ENCODE results near the gene ZC2HC1C.
A peak's percentile ranks its signal among the peaks of the same experiment; 100 is the strongest.

The ZC2HC1C gene

DNA sequence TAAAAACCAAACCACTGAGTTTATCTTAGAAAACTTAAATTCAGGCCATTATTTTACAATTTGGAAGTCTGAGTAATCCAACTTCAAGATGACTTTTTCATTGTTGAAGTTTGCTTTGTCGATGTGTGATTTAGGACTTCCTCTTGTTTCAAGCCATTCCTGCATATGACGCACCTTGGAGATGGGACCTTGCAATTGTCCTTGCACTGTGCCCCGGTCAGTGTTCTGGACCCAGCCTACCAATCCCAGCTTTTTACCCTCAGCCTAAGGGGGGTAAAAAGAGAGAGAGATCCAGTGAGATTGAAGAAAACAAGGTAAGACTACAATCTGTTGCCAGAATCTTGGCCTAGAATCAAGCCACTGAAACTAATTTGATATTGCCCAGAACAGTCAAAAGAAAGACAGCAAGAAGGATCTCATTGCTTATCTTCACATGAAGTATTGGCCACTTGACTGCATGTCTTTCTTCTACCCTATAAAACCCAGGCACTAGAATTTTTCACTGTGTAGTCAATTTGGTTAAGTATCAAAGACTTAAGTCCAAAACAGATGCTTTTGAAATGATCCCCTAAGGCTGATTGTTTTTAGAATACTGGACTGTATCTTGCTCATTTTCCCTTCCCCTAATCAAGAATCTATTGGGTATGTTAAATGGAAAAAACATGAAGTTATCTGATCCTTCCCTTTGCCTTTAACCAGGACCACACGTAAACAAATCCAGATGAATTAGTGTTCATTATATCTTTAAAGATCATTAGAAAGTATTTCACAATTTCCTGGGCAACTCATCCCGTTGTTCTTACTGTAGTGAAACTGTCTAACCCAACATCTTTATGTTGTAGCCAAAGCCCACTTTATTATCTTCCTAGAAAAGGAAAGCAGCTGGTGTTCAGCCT, 15.8 kb upstream of the ZC2HC1C start:
- TF ChIP-seq, protein P1, sequence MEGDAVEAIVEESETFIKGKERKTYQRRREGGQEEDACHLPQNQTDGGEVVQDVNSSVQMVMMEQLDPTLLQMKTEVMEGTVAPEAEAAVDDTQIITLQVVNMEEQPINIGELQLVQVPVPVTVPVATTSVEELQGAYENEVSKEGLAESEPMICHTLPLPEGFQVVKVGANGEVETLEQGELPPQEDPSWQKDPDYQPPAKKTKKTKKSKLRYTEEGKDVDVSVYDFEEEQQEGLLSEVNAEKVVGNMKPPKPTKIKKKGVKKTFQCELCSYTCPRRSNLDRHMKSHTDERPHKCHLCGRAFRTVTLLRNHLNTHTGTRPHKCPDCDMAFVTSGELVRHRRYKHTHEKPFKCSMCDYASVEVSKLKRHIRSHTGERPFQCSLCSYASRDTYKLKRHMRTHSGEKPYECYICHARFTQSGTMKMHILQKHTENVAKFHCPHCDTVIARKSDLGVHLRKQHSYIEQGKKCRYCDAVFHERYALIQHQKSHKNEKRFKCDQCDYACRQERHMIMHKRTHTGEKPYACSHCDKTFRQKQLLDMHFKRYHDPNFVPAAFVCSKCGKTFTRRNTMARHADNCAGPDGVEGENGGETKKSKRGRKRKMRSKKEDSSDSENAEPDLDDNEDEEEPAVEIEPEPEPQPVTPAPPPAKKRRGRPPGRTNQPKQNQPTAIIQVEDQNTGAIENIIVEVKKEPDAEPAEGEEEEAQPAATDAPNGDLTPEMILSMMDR (IDR thresholded peaks at IDR 0.05) = no peak
- no peak for TF ChIP-seq ZFX (IDR thresholded peaks at IDR 0.05; ENCODE audit: borderline replicate concordance)
- no peak overlapping the region for H3K27ac ChIP-seq

DNA sequence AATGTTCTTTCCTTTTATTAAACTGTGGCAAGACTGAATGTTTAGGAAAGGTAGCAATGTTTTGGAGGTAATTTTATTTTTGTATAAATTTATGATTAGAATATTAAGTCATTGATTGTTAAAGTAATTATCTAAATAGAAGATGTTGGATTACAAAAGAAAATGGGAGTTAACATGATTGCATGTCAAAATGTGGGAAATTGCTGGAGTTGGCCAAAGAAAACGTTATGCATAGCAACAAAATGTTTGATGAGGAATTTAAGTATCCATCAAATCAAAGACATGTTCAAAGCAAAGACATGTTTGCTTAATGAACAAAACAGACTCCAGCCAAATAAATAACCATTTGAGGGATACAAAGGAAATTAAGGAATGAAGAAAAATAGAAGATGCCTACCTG, 15.0 kb upstream of the ZC2HC1C start:
- H3K27ac ChIP-seq = no peak overlapping the region

DNA sequence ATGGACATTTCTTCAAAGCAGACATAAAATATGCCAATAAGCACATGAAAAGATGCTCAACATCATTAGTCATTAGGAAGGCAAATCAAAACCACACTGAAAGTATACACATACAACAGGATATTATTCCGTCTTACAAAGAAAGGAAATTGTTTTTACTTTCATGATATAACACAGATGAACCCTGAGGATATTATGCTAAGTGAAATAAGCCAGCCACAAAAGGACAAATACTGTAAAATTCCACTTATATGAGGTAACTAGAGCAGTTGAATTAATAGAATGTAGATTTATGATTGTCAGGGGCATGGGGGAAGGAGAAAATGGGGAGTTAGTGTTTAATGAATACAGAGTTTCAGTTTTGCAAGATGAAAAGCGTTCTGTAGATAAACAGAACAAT, 9.8 kb upstream of the ZC2HC1C start:
- TF ChIP-seq, protein P1 (IDR thresholded peaks at IDR 0.05) = no peak
- no peak for TF ChIP-seq ZFX (IDR thresholded peaks at IDR 0.05; ENCODE audit: borderline replicate concordance)
- no peak overlapping the region for H3K27ac ChIP-seq

More for the DNA sequence above, 15.0 kb upstream of the ZC2HC1C start:
- TF ChIP-seq ZFX (IDR thresholded peaks at IDR 0.05; ENCODE audit: borderline replicate concordance) = no peak
- TF ChIP-seq, protein P1 (IDR thresholded peaks at IDR 0.05) = no peak

DNA sequence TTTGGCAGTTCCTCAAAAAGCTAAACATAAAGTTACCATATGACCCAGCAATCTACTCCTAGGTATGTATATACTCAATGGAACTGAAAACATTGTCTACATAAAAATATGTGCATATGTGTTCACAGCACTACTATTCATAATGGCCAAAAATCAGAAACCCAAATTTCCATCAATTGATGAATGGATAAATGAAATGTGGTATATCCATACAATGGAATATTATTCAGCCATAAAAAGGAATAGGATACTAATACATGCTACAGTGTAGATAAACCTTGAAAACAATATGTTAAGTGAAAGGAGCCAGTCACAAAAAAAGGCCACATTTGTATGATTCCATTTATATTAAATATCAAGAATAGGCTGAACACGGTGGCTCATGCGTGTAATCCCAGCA, 9.0 kb upstream of the ZC2HC1C start:
- no peak for TF ChIP-seq ZFX (IDR thresholded peaks at IDR 0.05; ENCODE audit: borderline replicate concordance)
- TF ChIP-seq, protein P1 (IDR thresholded peaks at IDR 0.05) = no peak
- no peak overlapping the region for H3K27ac ChIP-seq

DNA sequence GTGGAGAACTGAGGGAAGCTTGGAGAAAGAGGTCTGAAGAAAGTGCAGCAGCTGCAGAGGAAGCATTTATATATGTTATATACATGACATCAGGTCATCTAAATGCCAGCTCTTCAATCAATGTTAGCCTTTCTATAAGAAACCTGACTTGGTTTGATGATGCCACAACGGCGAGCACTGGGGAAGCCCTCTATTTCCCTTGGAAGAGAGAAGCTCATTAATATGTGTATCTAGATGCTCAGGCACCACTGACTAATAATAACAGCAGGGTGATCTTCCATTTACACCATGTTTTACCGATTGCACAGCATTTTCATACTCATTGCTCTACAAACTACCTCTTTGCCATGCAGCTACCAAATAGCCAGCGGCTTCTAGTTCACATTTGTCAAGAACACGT, 6.4 kb upstream of the ZC2HC1C start:
- H3K27ac ChIP-seq = peak overlapping the region; percentile 70
- TF ChIP-seq, protein P1 (IDR thresholded peaks at IDR 0.05) = no peak
- TF ChIP-seq ZFX (IDR thresholded peaks at IDR 0.05; ENCODE audit: borderline replicate concordance) = no peak

DNA sequence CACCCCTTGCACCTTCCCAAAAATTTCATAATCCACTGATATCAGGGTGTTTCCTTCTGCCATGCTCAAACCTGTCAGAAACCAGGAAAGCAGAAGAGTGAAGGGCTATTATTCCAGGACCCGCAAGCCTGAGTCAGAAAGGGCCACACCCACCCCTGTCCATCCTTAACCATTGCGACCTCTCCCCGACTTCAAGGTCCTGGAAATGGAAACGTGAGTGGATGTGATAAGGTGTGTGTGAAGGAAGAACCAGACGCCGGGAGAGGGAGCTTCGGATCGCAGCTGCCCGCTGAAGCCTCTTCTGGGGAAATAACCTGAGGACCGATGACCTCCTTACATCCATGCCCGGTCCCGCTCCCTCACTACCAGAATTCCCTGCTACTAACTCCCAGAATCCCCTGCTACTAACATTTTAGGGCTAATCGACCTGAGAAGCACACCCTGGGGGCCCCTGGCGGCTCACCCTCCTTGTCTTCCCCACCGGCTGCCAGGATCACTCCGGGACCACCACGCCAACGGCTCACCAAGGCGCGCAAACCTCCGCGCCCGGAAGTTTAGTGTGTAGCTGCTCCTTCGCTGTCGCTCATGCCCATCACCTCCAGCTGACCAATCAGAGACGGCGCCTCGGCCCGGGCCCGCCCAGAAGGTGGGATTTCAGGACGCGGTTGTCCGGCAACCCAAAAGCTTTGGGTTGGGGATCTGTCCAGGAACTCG, 5.8 kb upstream of the ZC2HC1C start, which contains the start of gene ACYP1:
TSS of gene ACYP1 (minus strand) at position 534 of the 714 bp plus-strand sequence. CDS start at position 63, 471 bp downstream.
- no peak for TF ChIP-seq ZFX (IDR thresholded peaks at IDR 0.05; ENCODE audit: borderline replicate concordance)
- TF ChIP-seq, protein P1 (IDR thresholded peaks at IDR 0.05) = no peak
- peak within 1 kb of the TSS; percentile 70 for H3K27ac ChIP-seq

DNA sequence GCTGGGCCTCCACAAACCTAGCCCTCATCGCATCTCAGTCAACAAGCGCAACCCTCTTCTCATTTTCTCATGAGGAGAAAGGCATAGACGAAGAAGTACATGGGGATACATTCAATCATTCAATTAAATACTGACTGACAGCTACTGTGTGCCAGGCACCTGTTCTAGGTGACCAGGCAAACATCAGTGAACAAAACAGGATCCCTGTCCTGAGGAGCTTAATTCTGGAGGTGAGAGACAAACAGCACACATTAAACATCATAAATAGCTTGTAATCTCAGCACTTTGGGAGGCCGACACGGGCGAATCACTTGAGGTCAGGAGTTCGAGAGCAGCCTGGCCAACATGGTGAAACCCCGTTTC, 5.3 kb upstream of the ZC2HC1C start:
- TF ChIP-seq, protein P1 (IDR thresholded peaks at IDR 0.05) = no peak
- TF ChIP-seq ZFX (IDR thresholded peaks at IDR 0.05; ENCODE audit: borderline replicate concordance) = no peak
- peak overlapping the region; percentile 70 for H3K27ac ChIP-seq
